Measurements from ENCODE around the gene MAN1A1.

GRCh38 chr6:119147101-119148053 lies 202.2 kb downstream of the MAN1A1 start:
- TF ChIP-seq CTCF (IDR thresholded peaks at IDR 0.05 in 4 of 5, conservative IDR thresholded peaks at IDR 0.05 in 1 of 5) (no peak), POLR2A (IDR thresholded peaks at IDR 0.05) (no peak)

Data from gastrocnemius medialis (tissue), 4 donors.